H9 (cell line): ENCODE measurements around the gene DAD1. TPM values are rescaled to one million over a fixed set of nuclear protein-coding genes. Genes with fewer than 3 reads are reported as not detected.

Experiments used
- DNase-seq: peaks from one replicate; pipeline ENCODE4 v3.0.0-alpha.2; 2017
- H2AFZ ChIP-seq: one replicate; pipeline ENCODE4 v1.6.1; 2013; ENCODE audit warnings: mild to moderate bottlenecking, low read length, control low read depth, moderate library complexity
- H2AK5ac ChIP-seq: 2 replicates; pipeline ENCODE4 v1.6.1; 2013; ENCODE audit warnings: low read length, control low read depth, mixed read lengths; ENCODE audit not compliant: insufficient read length
- H2BK120ac ChIP-seq: one replicate; pipeline ENCODE4 v1.6.1; 2013; ENCODE audit warnings: low read depth, mild to moderate bottlenecking, low read length, control low read depth, inconsistent platforms; ENCODE audit not compliant: poor library complexity, severe bottlenecking
- H2BK12ac ChIP-seq: 2 replicates; pipeline ENCODE4 v1.6.1; 2013; ENCODE audit warnings: low read length, control low read depth, mixed read lengths, low read depth; ENCODE audit not compliant: insufficient read length
- H2BK15ac ChIP-seq: 2 replicates; pipeline ENCODE4 v1.6.1; 2013; ENCODE audit warnings: low read depth, low read length, control low read depth
- H2BK20ac ChIP-seq: one replicate; pipeline ENCODE4 v1.6.1; 2013; ENCODE audit warnings: low read depth, mild to moderate bottlenecking, low read length, control low read depth, inconsistent platforms; ENCODE audit not compliant: poor library complexity, severe bottlenecking
- H2BK5ac ChIP-seq: 2 replicates; pipeline ENCODE4 v1.6.1; 2013; ENCODE audit warnings: low read length, control low read depth, mixed read lengths; ENCODE audit not compliant: insufficient read length
- H3K14ac ChIP-seq: 2 replicates; pipeline ENCODE4 v1.6.1; 2013; ENCODE audit warnings: low read length, control low read depth; ENCODE audit not compliant: insufficient read depth
- H3K18ac ChIP-seq: 2 replicates; pipeline ENCODE4 v1.6.1; 2013; ENCODE audit warnings: low read depth, mild to moderate bottlenecking, mixed read lengths, low read length, control low read depth; ENCODE audit not compliant: insufficient read length
- H3K23ac ChIP-seq: 2 replicates; pipeline ENCODE4 v1.6.1; 2013; ENCODE audit warnings: low read length, control low read depth, mixed read lengths, low read depth; ENCODE audit not compliant: insufficient read length
- H3K23me2 ChIP-seq: 2 replicates; pipeline ENCODE4 v1.6.1; 2013; ENCODE audit warnings: low read depth, mild to moderate bottlenecking, mixed read lengths, low read length, control low read depth; ENCODE audit not compliant: insufficient read length, poor library complexity, severe bottlenecking
- H3K27ac ChIP-seq: 2 replicates; pipeline ENCODE4 v1.5.1; 2013; ENCODE audit warnings: low read length, control low read depth, mixed read lengths, low read depth; ENCODE audit not compliant: insufficient read length
- H3K27me3 ChIP-seq: 2 replicates; pipeline ENCODE4 v1.6.1; 2013; ENCODE audit warnings: low read length, control low read depth, inconsistent platforms; ENCODE audit not compliant: insufficient read depth
- H3K4ac ChIP-seq: 2 replicates; pipeline ENCODE4 v1.6.1; 2013; ENCODE audit warnings: low read depth, mild to moderate bottlenecking, control low read depth, inconsistent platforms, low read length, moderate library complexity
- H3K4me1 ChIP-seq: 2 replicates; pipeline ENCODE4 v1.6.1; 2013; ENCODE audit warnings: low read length, control low read depth, inconsistent platforms; ENCODE audit not compliant: insufficient read depth
- H3K4me2 ChIP-seq: 2 replicates; pipeline ENCODE4 v1.6.1; 2013; ENCODE audit warnings: low read length, control low read depth, mixed read lengths; ENCODE audit not compliant: insufficient read length, insufficient read depth
- H3K56ac ChIP-seq: 2 replicates; pipeline ENCODE4 v1.6.1; 2013; ENCODE audit warnings: low read depth, mild to moderate bottlenecking, mixed read lengths, low read length, control low read depth; ENCODE audit not compliant: insufficient read length
- H3K79me1 ChIP-seq: 2 replicates; pipeline ENCODE4 v1.6.1; 2013; ENCODE audit warnings: low read depth, mild to moderate bottlenecking, moderate library complexity, low read length, control low read depth, inconsistent platforms; ENCODE audit not compliant: insufficient read depth, poor library complexity, severe bottlenecking
- H3K79me2 ChIP-seq: 2 replicates; pipeline ENCODE4 v1.6.1; 2013; ENCODE audit warnings: low read length, control low read depth, inconsistent platforms; ENCODE audit not compliant: insufficient read depth
- H3K9ac ChIP-seq: 2 replicates; pipeline ENCODE4 v1.6.1; 2013; ENCODE audit warnings: low read length, control low read depth, mixed read lengths; ENCODE audit not compliant: insufficient read length; ENCODE audit errors: extremely low read depth
- H3K9me3 ChIP-seq: one replicate; pipeline ENCODE4 v1.6.1; 2013; ENCODE audit warnings: low read depth, low read length, inconsistent platforms; ENCODE audit not compliant: control insufficient read depth
- H3T11ph ChIP-seq: one replicate; pipeline ENCODE4 v1.6.1; 2013; ENCODE audit warnings: mild to moderate bottlenecking, low read length, control low read depth, inconsistent platforms
- H4K20me1 ChIP-seq: one replicate; pipeline ENCODE4 v1.6.1; 2013; ENCODE audit not compliant: control insufficient read depth, insufficient read length, insufficient read depth
- H4K5ac ChIP-seq: 2 replicates; pipeline ENCODE4 v1.6.1; 2013; ENCODE audit warnings: low read depth, mild to moderate bottlenecking, mixed read lengths, low read length, control low read depth; ENCODE audit not compliant: insufficient read length
- H4K8ac ChIP-seq: replicated peaks from 2 replicates; pipeline ENCODE4 v1.6.1; 2013; ENCODE audit warnings: low read length, control low read depth, mixed read lengths, low read depth; ENCODE audit not compliant: insufficient read length
- H4K91ac ChIP-seq: 2 replicates; pipeline ENCODE4 v1.6.1; 2013; ENCODE audit warnings: low read depth, mild to moderate bottlenecking, moderate library complexity, mixed read lengths, low read length, control low read depth; ENCODE audit not compliant: insufficient read length
- H3K27ac Mint-ChIP-seq, 3 experiments: 2 replicates in 2 of 3; 3 replicates in 1 of 3; pipeline ENCODE4 v1.8.0; 2020 to 2021; ENCODE audit warnings: mixed read lengths in 3 of 3, mild to moderate bottlenecking in 1 of 3, moderate library complexity in 1 of 3
- H3K27me3 Mint-ChIP-seq: 2 replicates; pipeline ENCODE4 v1.8.0; 2021; ENCODE audit warnings: low read depth, mild to moderate bottlenecking, moderate library complexity, mixed read lengths
- H3K36me3 Mint-ChIP-seq, 3 experiments: 2 replicates in 2 of 3; 3 replicates in 1 of 3; pipeline ENCODE4 v1.8.0; 2020 to 2021; ENCODE audit warnings: low read depth in 3 of 3, mixed read lengths in 3 of 3; ENCODE audit not compliant: insufficient read depth in 1 of 3
- H3K4me1 Mint-ChIP-seq, 2 experiments: 2 replicates each; pipeline ENCODE4 v1.8.0; 2020; ENCODE audit warnings: mixed read lengths in 2 of 2
- H3K4me3 Mint-ChIP-seq, 2 experiments: 2 replicates in 1 of 2; 3 replicates in 1 of 2; pipeline ENCODE4 v1.8.0; 2020 to 2021; ENCODE audit warnings: mild to moderate bottlenecking in 2 of 2, mixed read lengths in 2 of 2, moderate library complexity in 1 of 2
- H3K9me3 Mint-ChIP-seq, 2 experiments: 2 replicates in 1 of 2; 3 replicates in 1 of 2; pipeline ENCODE4 v1.8.0; 2020; ENCODE audit warnings: mild to moderate bottlenecking in 2 of 2, mixed read lengths in 2 of 2, moderate library complexity in 1 of 2
- CTCF ChIP-seq: fragments of 200-600 bp; sonication (generic); conservative IDR thresholded peaks from 3 replicates; pipeline ENCODE4 v1.8.0; 2021; ENCODE audit warnings: antibody characterized with exemption, mild to moderate bottlenecking
- WGBS: extraction: QIAGEN DNeasy Blood & Tissue Kit; methylation state at CpG from one replicate; pipeline ENCODE4 v1.1.7; 2013; ENCODE audit warnings: missing lambda C conversion rate, low lambda C conversion rate, mixed read lengths; ENCODE audit not compliant: insufficient read length; ENCODE audit errors: extremely low coverage; 5-methylcytosine and 5-hydroxymethylcytosine counted together
- total RNA-seq: library from RNA; stranded (reverse); gene quantifications from 2 replicates; pipeline ENCODE4 v1.2.1, GENCODE V29; 2021

The DAD1 gene
- total RNA-seq, 1 experiment from 2014 or later: 127 TPM

DNA sequence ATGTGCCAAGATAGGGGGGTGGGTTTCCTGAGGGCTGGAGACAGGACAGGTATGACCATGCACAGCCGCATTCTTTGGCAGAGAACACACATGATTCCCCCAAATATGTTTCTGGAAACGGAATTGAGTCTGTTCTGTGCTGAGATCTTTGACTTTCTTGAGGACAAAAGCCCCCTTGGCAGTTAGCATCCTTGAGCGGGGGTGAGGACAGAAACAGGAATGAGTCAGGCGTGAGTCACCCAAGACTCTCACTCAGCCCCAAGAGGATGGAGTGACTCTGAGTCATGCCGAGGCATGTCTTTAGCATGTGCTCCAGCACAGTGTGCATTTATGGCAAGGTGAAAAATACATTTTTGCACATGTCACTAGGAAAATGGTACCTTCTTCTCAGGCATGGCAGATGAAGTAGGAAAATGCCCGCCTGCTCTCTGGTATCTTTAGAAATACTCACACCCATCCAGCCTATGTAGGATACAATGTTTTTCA is 52.1 kb downstream of the DAD1 start:
- DNase-seq: no peak
- WGBS: no CpG with 5 or more reads among the region's 6 CpGs

More for the DNA sequence above, 52.1 kb downstream of the DAD1 start:
- Histone ChIP-seq H3K4me2 (no peak overlapping the region), H3K4me1 (no peaks in the 10 kb centered on the region), H3K79me2 (no peaks in the 10 kb centered on the region), H3K23me2 (no peaks in the 10 kb centered on the region), H3K23ac (no peak overlapping the region), H3K9me3 (no peaks in the 10 kb centered on the region), H2BK15ac (no peak overlapping the region), H4K5ac (no peak overlapping the region), H2AK5ac (no peak overlapping the region), H2BK5ac (no peak overlapping the region), H3K79me1 (no peaks in the 10 kb centered on the region), H3K9ac (no peak overlapping the region), H4K8ac (no peak overlapping the region), H2BK120ac (no peak overlapping the region), H3K56ac (no peak overlapping the region), H4K20me1 (no peaks in the 10 kb centered on the region), H3T11ph (no peak overlapping the region), H4K91ac (no peak overlapping the region), H2AFZ (no peak overlapping the region), H2BK20ac (no peak overlapping the region), H3K4ac (no peak overlapping the region), H3K14ac (no peak overlapping the region), H3K18ac (no peak overlapping the region), H3K27me3 (no peaks in the 10 kb centered on the region; the same call in 1 of the 2 replicates), H2BK12ac (no peak overlapping the region), H3K27ac (no peak overlapping the region)
- TF ChIP-seq CTCF: no peak
- H3K4me1 Mint-ChIP-seq: peaks cover 0 to 15% of the 10 kb centered on the region in 2 experiments; a peak in 3 of 4 replicates
- H3K4me3 Mint-ChIP-seq: no peak overlapping the region
- H3K27ac Mint-ChIP-seq: no peak overlapping the region; a peak in 1 of 7 replicates
- no peaks in the 10 kb centered on the region for H3K36me3 Mint-ChIP-seq
- 0 out of 5 replicates have a peak, but pooled peaks cover 0 to 2% of the 10 kb centered on the region in 2 experiments for H3K9me3 Mint-ChIP-seq
- H3K27me3 Mint-ChIP-seq: no peaks in the 10 kb centered on the region
